GM19463 (cell line): ENCODE measurements around the gene ZNF850.
A peak's percentile ranks its signal among the peaks of the same experiment; 100 is the strongest.
"Not testable (repeated sequence)": the region's sequence is repeated elsewhere in the genome, so short reads cannot be mapped to it uniquely, and the experiment has no call there.

ENCODE experiments used
- ATAC-seq: cut with Tn5 transposase; IDR thresholded peaks from one replicate; pipeline ENCODE4 v1.9.1; 2021; ENCODE audit warnings: mild to moderate bottlenecking, moderate library complexity; ENCODE audit not compliant: unreplicated experiment

The ZNF850 gene

DNA sequence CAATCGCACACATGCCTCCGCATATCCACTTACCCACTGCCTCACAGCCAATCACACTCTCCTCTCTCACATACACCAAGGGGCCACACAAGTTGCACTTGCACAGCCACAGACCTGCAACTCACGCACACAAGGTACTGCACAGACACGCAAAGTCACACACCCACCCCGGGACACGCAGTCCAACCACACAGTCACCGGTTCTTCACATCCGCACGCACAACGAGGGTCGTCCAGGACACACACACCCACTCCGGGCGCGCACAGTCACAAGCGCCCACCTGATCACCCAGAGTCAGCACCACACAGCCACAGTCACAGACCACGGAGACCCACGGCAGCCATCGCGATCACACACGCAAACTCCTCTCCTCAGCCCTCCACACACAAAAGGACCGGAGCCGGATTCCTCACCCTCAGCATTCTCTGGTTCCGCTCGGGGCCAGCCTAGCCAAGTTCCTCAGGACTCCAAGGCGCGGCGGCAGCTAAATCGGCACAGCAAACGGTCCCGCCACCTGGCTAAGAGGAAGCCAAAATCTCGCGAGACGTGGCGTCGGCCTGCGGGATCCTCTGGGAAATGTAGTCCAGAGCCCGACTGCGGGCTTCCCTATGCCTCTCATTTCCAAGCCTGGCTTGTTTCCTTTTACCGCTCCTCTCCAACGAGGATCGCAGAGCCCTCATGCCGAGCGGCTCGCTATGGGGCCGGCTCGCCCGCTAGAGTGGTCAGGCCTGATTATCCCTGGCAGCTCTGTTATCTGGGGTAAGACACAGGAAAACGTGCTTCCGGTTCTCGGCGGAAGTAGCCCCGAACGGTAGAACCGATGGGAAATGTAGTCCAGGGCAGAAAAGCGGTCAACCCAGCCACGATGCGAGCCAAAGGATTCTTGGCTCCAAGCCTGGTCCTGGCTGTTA lies at the start of gene ZNF850:
ZNF850 (minus strand) TSS at position 497 of the 912 bp plus-strand sequence. CDS start 10,201 bp downstream, outside the sequence.
- ATAC-seq, result peak; percentile 91

DNA sequence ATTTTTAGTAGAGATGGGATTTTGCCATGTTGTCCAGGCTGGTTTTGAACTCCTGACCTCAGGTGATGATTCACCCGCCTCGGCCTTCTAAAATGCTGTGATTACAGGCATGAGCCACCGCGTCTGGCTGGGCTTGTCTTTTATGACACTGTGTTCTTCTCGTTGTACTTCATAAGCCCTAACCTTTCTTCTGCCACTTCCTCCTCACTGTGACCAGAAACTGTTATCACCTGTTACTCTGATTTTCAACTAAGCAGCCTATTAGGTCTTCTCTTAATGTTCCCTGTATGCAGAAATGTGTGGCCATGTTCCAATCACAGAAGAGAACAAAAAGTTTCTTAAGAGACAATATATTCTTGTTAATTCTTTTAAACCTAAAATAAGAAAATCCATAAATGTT lies 49.2 kb upstream of the ZNF850 start:
- no peak for ATAC-seq

DNA sequence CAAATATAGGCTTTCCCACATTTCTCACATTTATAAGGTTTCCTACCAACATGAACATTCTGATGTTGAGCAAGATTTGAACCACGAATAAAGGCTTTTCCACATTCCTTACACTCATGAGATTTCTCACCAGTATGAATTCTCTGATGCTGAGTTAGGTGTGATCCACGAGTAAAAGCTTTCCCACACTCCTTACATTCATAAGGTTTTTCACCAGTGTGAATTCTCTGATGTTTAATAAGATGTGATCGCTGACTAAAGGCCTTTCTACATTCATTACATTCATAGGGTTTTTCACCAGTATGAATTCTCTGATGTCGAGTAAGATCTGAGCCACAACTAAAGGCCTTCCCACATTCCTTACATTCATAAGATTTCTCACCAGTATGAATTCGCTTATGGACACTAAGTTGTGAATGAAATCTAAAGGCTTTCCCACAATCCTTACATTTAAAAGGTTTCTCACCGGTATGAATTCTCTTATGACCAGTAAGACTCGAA lies 46.6 kb upstream of the ZNF850 start:
- no peak for ATAC-seq

DNA sequence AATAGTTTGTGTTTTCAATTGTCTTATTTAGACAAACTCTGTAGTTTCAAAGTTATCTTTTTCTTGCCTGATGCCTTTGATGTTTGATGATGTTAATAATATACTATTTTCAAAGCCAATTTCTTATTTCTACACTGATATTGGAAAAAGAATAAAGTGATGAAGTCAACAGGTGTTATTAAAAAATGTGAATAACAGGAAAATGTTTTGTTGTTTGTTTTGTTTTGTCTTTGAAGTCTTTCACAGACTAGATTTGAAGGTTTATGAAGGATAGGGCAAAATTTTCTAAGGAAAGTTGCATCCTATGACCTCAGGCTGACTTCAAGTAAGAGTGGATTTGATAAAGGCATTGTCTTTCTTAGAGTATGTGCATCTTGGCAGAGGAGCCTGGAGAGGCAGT lies 34.4 kb upstream of the ZNF850 start:
- no peak for ATAC-seq

DNA sequence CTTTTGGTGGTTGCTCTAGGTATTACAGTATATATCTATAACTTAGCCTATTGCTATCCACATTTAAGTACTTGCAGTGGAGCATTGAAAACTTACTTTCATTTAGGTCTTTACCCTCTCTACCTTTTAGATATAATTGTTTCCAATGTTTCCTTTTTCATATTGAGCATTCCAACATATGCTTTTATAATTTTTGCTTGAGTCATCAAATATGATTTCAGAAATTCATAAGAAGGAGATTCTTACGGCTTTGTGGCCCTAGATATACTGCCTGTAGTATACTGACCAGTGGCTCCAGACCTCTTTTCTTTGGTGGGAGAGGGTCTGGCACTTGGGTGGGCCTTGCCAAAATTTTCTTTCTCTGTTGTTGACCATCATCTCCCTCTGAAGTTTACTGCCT lies 32.8 kb upstream of the ZNF850 start:
- ATAC-seq, result no peak

DNA sequence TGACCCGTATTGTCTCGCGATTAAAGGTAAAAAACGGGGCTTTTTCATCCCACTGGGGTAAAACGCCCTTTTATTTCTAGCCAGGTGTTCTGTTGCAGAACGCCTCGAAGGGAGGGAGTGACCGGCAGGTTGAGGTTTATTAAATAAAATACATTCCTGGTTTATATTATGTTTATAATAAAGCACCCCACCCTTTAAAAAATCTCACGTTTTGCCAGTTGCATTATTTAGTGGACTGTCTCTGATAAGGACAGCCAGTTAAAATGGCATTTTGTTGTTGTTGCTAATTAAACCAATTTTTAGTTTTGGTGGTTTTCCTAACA lies 25.1 kb upstream of the ZNF850 start:
- no peak for ATAC-seq

DNA sequence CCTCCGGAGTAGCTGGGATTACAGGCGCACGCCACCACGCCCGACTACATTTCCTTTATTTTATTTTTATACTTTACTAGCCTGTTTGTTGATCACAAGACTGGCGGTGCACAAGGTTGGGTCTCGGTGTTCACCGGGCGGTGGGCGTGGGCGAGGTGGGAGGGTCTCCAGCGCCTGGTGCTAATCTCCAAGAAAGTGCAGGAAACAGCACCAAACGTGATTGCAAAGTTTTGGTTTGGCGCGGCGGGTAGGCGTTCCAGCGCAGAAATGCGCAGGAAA lies 24.0 kb upstream of the ZNF850 start:
- no peak for ATAC-seq

DNA sequence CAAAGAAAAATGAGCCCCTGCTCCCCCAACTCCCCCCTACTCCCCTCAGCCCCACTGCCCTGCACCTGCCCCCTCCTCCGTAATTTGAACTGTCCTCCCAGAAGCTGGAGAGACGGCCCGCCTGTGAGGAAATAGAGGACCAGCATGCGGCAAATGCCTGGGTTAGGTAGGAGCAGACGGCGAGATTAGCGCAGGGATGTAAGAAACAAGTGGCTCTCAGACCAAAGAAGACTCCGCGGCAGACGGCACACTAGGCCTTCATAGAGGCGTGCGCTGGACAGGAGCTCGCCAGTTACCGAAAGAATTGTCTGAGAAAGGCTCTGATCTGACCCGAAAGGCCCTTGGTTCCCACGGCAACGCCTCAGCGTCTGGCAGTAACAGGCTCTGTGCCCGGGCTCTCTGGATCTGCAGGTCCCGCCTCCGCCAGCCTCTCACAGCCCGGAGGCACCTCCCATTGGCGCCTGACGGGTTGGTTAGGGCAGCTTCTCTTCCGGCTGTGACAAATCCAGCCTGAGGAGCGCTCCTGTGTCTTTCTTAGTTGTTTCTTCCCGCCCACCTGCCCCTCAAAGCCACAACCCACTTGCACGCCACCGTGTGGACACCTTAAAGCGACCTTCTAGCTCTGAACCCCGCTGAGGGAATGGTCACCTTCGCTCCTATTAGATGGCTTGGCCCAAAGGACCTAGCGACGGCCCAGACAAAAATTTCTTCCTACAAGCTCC lies 19.0 kb upstream of the ZNF850 start:
- ATAC-seq, result not testable (repeated sequence)

DNA sequence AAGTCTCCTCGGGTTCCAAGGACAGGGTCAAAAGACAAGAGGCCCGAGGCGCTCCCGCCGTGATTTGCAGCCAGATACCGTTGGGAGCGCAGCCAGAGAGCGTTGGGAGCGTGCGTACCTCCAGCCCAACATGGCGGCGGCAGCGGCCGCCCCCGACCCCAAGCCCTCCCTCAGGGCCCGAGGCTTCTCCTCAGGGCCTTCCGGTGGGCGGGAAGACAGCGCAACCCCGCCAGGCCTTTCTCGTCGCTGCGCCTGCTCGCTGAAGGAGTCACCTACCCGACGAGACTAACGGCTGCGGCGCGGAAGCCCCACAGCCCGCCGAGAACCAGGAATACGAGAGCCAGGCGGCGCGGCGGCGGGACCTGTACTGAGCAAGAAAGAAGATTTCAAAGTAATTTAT lies 3.2 kb upstream of the ZNF850 start:
- ATAC-seq, result no peak

DNA sequence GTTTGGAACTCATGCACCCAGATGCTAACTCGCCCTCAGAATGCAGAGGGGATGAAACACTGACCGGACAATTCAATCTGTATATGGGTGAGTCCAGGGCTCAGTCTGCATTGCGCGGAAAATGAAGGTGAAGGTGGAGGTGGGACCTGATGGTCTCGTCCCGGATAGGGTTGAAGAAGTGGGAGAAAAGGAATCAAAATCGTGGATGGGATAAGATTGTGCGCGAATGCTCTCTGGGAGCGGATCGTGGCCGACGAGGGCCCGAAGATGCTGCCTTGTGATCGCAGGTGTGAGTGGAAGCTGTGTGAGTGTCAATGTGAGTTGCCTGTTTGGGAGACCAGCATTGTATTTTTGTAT lies 594 bp upstream of the ZNF850 start:
- ATAC-seq, result no peak

DNA sequence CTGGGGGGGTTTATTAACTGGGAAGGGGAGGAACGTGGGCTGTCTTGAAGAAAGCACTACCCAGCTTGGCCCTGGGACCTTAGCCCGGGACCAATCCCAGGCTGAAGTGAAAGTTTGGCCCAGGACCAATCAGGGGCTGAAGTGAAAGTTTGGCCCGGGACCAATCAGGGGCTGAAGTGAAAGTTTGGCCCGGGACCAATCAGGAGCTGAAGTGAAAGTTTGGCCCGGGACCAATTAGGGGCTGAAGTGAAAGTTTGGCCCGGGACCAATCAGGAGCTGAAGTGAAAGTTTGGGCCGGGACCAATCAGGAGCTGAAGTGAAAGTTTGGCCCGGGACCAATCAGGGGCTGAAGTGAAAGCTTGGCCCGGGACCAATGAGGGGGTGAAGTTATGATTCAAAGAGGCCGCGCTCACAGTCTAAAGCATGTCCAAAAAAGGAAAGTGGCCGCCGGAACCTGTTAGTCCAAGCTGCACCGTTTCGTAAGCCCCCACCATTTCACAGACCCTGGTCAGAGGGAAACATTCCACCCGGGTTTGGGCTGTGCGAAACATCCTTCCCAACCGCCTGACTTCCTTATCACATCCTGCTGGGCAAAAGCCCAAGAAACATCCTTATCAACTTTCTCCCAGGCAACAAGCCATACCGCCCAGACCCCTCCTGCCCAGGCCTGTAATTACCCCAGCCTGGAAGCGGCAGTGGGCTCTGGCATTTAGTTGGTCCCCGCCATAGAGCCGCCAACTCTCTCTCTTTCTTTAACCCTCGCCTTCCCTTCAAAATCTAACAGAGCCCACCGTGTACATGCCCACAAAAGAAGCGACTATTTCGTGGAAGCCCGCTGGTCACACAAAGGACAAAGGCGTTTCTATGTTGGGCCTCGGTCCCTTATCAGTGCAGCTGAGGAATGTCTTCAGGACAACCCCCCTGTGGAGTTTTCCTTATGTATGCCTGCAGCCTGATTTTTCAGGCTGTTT lies 1.1 kb downstream of the ZNF850 start:
- ATAC-seq, result no peak

DNA sequence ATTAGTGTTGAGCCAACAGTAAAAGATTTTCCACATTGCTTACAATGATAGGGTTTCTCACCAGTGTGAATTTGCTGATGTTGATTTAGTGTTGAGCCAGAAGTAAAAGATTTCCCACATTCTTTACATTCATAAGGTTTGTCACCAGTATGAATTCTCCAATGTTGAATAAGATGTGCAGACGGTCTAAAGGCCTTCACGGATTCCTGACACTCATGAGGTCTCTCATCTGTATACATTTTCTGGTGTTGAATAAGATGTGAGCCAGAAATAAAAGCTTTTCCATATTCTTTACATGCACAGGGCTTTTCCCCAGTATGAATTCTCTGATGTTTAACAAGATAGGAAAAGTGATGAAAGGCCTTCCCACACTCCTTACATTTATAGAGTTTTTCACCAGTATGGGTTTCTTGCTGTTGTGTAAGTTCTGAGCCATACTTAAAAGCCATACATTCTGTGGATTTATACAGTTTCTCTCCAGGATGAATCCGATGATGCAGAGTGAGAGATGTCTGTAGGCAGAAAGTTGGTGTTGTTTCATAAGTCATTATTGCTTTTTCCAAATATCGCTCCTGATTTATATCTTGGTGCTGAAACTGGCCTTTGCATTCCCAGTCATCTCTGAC lies 22.4 kb downstream of the ZNF850 start:
- ATAC-seq, result no peak

DNA sequence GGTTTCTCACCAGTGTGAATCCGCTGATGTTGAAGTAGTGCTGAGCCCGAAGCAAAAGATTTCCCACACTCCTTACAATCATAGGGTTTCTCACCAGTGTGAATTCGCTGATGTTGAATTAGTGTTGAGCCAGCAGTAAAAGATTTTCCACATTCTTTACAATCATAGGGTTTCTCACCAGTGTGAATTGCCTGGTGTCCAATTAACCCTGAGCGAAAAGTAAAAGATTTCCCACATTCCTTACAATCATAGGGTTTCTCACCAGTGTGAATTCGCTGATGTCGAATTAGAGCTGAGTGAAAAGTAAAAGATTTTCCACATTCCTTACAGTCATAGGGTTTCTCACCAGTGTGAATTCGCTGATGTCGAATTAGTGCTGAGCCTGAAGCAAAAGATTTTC lies 23.0 kb downstream of the ZNF850 start:
- not testable (repeated sequence) for ATAC-seq

DNA sequence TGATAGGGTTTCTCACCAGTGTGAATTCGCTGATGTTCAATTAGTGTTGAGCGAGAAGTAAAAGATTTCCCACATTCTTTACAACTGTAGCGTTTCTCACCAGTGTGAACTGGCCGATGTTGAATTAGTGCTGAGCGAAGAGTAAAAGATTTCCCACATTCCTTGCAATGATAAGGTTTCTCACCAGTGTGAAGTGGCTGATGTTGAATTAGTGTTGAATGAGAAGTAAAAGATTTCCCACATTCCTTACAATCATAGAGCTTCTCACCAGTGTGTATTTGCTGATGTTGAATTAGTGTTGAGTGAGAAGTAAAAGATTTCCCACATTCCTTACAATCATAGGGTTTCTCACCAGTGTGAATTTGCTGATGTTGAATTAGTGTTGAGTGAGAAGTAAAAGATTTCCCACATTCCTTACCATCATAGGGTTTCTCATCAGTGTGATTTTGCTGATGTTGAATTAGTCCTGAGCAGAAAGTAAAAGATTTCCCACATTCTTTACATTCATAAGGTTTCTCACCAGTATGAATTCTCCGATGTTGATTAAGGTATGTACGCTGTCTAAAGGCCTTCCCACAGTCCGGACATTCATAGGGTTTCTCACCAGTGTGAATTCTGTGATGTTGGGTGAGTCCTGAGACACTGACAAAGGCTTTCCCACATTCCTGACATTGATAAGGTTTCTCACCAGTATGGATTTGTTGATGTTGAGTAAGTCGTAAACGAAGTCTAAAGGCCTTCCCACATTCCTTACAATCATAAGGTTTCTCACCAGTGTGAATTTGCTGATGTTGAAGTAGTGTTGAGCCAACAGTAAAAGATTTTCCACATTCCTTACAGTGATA lies 24.0 kb downstream of the ZNF850 start:
- ATAC-seq, result no peak

DNA sequence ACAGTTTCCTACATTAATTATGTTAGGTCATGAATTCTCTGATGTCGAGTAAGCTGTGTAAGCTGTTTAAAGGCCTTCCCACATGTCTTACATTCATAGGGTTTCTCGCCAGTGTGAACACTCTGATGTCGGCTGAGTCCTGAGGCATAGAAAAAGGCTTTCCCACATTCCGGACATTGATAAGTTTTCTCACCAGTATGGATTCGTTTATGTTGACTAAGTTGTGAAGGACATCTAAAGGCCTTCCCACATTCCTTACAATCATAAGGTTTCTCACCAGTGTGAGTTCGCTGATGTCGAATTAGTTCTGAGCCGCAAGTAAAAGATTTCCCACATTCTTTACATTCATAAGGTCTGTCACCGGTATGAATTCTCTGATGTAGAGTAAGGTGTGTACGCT lies 24.9 kb downstream of the ZNF850 start:
- ATAC-seq, result no peak

DNA sequence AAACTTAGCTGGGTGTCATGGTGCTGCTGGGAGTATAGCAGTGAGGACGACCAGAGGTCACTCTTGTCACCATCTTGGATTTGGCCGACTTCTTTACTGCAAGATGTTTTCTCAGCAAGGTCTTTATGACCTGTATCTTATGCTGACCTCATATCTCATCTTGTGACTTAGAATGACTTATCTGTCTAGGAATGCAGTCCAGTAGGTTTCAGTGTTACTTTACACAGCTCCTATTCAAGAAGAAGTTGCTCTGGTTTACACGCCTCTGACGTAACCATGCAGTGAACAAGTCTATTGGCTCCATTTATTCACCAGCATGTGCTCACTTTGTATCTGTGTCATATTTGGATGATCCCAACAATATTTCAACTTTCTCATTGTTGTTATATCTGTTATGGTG lies 26.7 kb downstream of the ZNF850 start:
- no peak for ATAC-seq

DNA sequence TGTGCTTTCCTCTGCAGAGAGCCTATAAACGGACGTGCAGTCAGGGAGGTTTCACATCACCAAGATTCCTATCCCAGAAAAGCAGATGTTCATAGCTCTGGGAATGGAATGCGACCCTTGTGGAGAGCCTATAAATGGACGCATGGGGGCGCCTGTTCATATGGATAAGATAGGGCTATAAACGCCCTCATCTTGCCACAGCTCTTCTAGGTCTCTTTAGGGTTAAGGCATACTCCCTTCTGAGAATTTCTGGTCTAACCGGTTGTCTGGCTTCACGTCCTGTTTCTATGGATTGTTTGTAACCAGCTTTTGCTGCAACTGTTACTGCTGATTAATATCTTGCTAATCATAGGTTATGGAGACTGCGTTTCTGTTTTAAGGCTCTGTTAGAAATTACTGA lies 36.4 kb downstream of the ZNF850 start:
- not testable (repeated sequence) for ATAC-seq

DNA sequence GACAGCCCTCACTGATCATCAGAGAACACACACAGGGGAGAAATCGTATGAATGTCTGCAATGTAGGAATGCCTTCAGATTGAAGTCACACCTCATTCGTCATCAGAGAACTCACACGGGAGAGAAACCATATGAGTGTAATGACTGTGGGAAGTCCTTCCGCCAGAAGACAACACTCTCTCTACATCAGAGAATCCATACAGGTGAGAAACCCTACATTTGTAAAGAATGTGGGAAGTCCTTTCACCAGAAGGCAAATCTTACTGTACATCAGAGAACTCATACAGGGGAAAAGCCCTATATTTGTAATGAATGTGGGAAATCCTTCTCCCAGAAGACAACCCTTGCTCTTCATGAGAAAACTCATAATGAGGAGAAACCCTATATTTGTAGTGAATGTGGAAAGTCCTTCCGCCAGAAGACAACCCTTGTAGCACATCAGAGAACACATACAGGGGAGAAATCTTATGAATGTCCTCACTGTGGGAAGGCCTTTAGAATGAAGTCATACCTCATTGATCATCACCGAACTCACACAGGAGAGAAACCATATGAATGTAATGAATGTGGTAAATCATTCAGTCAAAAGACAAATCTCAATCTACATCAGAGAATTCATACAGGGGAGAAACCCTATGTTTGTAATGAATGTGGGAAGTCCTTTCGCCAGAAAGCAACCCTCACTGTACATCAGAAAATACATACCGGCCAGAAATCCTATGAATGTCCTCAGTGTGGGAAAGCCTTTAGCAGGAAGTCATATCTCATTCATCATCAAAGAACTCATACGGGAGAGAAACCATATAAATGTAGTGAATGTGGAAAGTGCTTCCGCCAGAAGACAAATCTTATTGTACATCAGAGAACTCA lies 52.7 kb downstream of the ZNF850 start:
- ATAC-seq, result no peak

DNA sequence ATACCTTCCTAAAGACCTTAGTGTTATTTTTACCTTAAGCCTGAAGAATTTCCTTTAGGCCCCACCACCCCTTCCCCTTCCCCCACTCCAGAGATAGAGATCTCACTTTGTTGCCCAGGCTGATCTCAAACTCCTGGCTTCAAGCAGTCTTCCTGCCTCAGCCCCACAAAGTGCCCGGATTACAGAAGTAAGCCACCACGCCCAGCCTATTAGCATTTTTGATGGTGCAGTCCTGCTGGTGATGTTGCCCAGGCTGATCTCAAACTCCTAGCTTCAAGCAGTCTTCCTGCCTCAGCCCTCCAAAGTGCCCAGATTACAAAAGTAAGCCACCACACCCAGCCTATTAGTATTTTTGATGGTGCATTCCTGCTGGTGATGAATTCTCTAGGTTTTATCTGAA lies 63.2 kb downstream of the ZNF850 start:
- no peak for ATAC-seq
